Left lobe of liver (tissue), 2 donors: ENCODE results near the gene DHX15. TPM values are rescaled to one million over a fixed set of nuclear protein-coding genes. Genes with fewer than 3 reads are reported as not detected.

Source experiments
- ATAC-seq: fragments of 200-7000 bp; cut with Tn5 transposase; one replicate; pipeline ENCODE4 v1.9.1; 2020; ENCODE audit warnings: mild to moderate bottlenecking, moderate library complexity
- DNase-seq: peaks from one replicate; pipeline ENCODE4 v3.0.0-alpha.2; 2020; ENCODE audit warnings: low spot score
- total RNA-seq: library from RNA; stranded (reverse); gene quantifications from one replicate; pipeline ENCODE4 v1.2.1, GENCODE V29; 2021
- donor health status: DM: no; HTN: no; CAD: no; lungs with moderate emphysema.
- donor health status: DM: no; HTN: yes; CAD: no.

The DHX15 gene
- total RNA-seq, 1 donor from 2014 or later, result 29.2 TPM

DNA sequence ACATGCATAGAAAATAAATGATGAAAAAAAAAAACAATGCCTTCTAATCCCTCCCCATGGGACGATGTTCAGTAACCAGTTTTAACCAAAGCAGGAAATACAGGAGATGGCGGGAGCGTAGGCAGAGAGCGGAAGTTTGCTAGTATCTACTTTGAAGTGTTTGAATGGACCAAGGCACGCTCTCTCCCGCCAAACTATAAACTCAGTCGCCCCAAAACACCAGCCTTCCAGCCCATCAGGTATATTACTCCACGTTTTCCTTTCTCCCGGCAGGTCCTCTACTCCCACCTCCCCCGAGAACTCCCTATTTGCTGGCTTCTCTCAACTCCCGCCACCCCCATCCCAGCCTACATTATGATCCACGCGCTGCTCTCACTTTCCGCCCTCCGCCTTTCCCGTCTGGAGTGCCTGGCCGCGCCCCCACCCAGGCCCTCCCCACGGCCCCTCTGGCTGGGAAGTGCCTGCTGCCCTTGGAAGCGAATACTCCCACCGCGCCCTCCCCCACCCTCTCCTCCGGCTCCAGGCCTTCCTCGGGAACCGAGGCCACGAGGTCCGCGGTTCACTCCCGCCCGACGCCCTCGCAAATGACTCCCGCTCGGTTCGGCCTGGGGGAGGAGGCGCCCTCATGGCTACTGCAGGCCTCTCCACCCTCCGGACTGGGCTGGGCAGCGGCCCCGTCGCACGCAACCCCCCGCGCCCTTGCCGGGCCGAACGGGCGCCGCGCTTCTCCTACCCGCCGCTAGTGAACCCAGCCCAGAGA, 723 bp downstream of the DHX15 start:
- ATAC-seq (peak; percentile 50), DNase-seq (peak; percentile 55)

DNA sequence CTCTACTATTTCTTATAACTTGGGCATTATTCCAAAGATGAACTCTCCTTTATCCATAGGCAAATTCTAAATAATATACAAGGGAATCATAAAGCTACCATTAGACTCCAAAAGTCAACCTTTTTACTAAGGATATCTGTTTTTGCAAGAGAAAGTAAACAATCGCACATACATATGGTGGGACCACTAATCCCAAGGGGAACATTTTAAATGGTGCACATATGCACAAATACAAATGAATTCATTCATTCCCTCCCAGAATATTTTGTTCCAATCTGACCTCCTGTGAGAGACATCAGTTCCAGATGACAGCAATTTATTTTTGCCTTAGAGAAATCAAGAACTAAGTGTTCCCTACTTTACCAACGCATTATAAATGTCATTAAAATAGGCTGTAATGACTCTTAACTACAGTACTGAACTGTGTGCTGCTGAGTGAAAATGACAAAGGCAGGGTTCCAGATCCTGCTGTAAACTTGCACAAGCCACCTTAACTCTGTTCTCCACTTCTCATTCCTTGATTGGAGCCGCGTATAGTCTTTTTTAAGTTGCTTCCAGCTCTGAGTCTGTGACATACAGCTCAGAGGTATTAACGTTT, 2.0 kb downstream of the DHX15 start:
- ATAC-seq (no peak), DNase-seq (no peak)

DNA sequence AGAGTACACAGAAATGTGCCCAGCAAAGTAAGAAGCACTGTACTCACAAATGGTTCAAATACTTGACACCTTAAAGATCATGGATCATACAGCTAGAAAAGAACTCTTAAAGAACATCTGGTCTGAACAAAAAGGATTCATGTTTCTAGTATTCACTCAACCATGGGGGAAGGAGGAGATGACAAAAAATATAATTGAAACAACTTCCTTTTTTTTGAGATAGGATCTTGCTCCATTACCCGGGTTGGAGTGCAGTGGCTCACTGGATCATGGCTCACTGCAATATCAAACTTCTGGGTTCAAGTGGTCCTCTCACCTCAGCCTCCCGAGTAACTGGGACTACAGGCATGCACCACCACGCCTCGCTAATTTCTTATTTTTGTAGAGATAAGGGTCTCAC, 6.0 kb downstream of the DHX15 start:
- ATAC-seq, result no peak

DNA sequence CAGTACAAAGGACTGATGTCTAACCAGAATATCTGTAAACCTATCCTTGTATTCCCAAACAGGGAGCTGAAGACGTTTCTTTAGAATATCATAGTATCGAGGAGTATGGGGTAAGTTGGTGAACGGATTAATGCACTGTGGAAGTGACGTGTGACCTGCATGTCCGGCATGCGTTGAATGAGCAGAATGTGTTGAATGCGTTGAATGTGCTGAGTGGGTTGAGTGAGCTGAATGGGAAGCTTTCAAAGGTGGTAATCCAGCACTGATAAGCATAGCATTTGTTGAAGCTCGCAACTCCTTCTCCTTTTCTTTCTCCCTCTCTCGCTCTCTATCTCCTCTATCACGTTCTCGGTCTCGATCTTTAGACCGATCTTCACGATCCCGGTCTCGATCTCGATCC, 8.1 kb downstream of the DHX15 start:
- no peak for ATAC-seq
- no peak for DNase-seq

More for the DNA sequence above, 6.0 kb downstream of the DHX15 start:
- DNase-seq, result no peak

DNA sequence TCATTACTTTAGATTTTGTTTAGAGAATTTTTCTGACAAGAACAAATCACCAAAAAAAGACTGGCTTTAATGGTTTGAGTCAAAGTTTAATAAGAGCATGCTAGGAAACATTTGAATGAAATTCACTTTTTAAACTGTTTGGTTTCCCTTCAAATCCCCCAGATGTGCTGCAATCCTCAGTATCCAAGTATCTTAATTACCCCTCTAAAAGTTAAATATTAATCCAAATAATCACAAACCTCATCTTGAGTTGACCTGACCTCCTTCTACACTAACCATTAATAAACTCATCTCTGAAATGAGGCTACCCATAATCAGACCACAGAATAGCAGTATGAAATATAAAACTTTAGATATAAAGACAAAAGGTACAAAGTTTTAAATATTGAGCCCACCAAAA, 10.1 kb downstream of the DHX15 start:
- DNase-seq (no peak), ATAC-seq (peak; percentile 77)

DNA sequence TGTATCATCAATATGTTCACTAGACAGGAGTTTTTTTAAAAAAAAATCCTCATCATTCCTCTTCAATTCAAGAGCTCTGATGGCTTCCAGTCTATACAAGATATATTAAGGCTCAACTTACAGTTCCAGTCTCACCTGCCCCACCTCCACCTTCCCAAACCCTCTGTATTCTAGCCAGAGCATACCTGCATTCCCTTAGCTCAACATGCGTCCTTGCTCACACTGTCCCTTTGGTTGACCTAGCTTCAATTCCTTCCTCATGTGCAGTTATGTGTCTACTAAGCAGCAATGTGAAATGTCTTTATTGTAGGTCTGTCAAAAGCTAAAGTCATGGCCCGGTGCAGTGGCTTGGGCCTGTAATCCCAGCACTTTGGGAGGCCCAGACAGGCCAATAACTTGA, 10.8 kb downstream of the DHX15 start:
- ATAC-seq (no peak), DNase-seq (no peak)

DNA sequence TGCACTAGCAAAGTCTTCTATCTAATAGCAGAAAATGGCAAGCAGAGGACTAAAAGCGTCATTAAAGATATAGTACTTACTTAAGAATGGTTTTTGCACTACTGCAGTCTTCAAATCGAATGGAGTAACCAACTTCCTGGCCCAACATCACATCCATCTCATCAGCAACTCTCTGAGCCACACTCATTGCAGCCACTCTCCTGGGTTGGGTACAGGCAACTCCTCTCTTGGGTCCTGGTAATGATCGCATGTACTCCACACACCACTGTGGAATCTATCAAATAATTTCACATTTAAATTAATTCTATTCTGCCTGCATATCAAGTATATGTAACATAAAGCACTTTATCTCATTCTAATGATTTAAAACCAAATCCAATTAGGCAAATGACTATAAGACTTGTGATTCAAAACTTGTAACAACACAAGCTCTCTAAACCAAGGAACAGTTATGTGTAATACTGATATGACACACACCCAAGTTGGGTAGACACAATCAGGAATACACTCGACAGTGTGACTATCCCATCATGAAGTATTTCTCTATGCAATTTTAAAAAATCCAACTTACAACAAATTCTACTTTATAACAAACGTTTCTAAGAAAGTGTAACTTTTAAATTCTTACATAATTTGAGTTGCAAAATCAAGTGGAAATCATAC, 13.6 kb downstream of the DHX15 start:
- no peak for DNase-seq
- ATAC-seq, result no peak

DNA sequence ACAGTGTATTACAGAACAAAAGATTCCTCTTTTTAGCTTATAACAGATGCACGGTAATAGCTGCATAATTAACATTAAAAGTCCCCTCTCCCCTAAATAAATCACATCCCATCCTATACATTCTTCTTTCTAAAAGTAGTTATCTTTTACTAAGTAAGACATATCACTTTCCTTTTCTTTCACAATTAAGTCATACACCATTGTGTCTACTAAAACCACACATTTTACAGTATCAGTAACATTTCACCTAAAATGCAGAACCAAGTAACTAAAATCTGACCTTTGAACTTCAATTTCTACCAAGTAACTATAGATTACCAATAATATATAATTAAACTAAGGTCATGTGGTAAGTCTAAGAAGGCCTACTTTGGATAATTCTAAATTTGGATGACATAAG, 14.2 kb downstream of the DHX15 start:
- DNase-seq, result no peak
- no peak for ATAC-seq

DNA sequence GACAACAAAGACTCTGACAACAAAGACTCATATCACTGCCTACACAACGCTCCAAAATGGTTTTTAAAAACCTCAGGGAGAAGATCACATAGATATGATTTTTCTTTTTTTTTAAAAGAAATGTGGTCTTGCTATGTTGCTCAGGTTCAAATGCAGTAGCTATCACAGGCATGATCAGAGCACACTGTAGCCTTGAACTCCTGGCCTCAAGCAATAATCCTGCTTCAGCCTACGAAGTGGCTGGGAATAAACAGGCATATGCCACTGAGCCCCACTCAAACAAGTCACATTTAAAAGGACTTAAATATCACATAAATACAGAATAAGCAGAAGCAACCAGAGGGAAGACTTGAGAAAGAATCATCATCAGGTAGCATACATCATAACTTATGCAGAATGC, 14.7 kb downstream of the DHX15 start:
- ATAC-seq (peak; percentile 17), DNase-seq (no peak)

DNA sequence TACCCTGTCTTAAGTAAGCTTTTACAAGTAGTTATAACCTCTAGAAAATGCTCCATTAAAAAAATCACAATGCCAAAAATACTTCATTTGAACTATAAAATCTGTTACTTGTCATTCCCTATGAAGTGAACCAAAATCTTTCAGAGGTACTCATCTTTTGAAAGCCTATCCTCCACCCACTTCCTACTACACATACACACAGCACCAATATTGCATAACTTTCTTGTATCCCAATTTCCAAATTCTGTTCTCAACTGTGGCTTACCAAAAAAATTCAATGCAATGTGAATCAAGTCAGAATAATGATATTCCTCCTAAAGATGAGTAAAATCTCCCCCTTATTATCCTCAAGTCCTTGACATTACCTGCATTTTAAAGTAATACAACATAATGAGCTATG, 15.9 kb downstream of the DHX15 start:
- no peak for ATAC-seq
- no peak for DNase-seq

DNA sequence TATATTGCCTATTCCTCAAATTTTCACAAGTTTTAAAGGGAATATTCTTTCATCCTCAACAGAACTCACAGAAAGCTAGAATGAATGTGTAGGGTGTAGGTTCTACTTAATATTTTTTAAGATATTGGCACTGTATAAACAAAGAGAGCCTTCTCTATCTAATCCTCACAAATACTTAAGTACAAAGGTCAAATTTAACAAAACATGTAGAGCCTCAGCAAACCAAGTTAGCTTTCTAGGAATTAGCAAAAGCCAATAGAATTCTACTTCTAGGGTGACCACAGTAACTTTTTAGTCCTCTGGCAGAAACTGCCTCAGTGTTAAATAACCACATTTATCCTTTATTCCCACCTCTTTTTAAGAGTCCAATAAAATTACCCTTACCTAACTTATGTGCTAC, 19.3 kb downstream of the DHX15 start:
- no peak for ATAC-seq
- no peak for DNase-seq

DNA sequence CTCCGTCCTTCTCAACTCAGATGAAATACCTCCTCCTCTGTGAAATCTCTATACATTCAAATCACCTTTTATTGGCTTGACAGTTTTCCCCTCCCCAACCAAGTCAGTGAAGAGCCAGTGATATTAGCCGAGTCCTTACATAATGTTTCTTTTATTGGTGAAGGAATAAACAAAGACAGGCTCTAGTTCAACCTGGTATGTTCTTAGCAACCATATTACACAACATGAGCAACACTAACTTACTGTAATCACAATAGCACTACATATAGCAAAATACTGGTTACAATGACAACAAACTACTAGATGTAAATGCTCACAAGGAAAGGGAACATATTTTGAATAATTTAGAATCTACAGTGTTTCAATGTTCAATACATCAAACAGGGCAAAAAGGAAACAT, 19.9 kb downstream of the DHX15 start:
- no peak for DNase-seq
- no peak for ATAC-seq

DNA sequence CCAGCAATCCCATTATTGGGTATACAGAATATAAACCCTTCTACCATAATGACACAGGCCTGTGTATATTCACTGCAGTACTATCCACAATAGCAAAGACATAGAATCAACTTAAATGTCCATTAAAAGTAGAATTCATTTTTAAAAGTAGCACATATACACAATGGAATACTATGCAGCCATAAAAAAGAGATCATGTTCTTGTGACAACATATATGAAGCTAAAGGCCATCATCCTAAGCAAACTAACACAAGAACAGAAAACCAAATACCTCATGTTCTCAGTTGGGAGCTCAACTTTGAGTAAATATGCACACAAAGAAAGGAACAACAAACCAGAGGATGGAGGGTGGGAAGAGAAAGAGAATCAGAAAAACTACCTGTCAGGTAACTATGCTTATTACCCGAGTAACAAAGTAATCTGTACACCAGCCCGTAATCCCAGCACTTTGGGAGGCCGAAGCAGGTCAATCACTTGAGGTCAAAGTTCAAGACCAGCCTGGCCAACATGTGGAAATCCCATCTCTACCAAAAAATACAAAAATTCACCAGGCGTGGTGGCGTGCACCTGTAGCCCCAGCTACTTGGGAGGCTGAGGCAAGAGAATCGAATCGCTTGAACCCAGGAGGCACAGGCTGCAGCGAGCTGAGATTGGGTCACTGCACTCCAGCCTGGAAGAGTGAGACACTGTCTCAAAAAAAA, 22.8 kb downstream of the DHX15 start:
- ATAC-seq, result peak; percentile 70
- no peak for DNase-seq

DNA sequence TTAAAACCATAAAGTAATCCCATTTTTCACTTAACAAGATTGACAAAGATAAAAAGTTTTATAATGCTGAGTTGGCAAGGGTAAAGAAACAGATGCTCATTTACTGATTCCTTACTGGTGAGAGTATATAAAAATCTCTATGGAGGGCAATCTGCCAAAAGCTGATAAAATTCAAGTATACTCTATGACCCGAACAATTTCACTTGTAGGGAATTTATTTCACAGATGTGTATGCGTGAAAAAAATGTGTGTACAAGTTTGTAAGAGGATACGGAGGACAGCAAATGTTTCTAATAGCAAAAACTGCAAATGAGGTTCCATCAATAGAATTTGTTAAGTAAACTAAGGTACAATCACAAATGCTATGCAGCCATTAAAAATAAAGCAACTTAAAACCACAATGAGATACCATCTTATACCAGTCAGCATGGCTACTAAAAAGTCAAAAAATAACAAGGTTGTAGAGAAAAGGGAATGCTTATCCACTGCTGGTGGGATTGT, 23.4 kb downstream of the DHX15 start:
- no peak for ATAC-seq

DNA sequence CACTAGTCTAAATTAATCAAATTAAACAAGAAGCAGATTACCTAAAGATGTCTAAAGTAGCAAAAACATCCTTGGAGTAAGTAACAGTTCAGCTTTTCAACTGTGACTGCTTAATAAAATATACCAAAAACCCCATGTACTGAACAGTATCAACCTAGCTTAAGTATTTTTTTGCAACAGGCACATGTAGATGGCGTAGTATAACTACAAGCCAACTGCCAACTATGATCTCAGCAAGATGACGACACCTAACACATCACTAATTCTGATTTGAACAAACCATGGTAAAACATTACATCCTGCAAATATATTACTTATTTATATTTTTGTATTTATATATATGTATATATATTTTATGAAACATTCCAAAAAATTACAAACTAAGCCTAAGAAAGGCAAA, 24.5 kb downstream of the DHX15 start:
- DNase-seq (no peak), ATAC-seq (no peak)

More for the DNA sequence above, 23.4 kb downstream of the DHX15 start:
- no peak for DNase-seq

DNA sequence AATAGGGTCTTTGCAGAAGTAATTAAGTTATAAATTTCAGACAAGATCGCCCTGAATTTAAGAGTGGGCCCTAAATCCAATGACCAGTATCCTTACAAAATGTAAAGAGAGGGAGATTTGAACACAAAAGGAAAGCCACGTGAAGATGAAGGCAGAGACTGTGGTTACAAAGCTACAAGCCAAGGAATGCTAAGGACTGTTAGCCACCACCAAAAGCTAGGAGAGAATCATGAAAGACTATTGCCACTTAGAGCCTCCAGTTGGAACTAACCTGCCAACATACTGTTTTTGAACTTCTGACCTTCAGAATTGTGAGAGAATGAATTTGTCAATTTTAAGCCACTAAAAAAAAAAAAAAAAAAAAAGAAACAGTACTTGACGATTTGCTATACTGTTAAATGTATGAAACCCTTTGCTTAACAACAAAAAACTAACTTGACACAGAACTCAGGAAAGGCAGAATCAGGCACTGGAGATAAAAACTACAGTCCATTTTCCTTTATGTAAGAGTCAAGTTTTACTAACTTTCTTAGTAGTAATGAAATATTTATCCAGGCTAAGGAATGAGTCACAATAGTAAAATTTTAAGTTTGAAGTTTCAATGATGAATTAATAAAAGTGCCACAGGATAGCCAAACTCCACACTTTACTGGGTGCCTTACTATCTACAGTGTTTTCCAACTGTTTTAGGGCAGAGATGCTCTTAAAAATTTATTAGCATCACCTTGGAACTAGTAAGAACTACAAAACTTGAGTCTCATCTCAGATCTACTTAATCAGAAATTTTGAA, 25.1 kb downstream of the DHX15 start:
- no peak for DNase-seq
- peak; percentile 23 for ATAC-seq

DNA sequence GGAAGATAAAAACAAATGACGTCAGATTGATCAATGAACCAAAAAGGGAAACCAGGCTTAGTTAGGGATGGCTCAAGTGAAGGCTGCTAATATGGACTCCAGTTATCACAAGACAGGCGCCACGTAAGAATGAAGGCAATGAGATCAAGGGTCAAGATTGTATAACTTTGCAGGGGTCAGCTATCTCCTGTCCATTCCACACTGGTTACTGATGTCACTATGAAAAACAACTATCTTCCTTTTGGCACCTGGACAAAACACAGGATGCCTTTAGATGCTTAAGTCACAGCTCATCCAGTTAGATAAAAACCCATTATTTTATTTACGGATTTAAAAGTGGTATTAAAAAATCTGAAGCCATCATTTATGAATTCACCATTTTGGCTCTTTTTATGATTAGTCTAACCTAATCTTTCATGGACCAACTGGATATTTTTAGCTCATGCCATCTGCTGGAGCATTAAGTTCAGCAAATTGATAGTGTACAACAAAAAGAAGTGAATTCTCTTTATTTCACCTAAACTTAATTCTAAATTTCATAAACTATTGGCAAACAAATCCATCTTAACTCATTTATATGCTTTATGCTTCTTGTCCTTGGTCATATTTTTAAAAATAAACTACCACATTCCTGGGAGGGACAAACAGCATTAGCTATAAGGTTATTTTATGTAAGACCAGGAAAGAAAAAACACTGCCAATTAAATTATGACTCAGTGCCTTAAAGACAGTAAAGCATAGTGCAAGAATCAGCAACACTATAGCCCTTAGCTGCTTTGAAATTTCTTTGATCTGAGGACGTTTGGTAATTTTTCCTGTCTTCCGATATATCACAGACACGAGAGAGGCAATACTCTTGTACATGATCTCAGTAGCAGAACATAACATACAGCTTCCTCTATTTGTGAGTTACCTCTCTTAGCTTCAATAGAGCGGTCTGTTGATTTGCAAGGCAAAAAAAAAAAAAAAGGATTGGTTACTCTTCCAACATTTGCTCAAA, 27.0 kb downstream of the DHX15 start:
- DNase-seq (no peak), ATAC-seq (peak; percentile 23)

DNA sequence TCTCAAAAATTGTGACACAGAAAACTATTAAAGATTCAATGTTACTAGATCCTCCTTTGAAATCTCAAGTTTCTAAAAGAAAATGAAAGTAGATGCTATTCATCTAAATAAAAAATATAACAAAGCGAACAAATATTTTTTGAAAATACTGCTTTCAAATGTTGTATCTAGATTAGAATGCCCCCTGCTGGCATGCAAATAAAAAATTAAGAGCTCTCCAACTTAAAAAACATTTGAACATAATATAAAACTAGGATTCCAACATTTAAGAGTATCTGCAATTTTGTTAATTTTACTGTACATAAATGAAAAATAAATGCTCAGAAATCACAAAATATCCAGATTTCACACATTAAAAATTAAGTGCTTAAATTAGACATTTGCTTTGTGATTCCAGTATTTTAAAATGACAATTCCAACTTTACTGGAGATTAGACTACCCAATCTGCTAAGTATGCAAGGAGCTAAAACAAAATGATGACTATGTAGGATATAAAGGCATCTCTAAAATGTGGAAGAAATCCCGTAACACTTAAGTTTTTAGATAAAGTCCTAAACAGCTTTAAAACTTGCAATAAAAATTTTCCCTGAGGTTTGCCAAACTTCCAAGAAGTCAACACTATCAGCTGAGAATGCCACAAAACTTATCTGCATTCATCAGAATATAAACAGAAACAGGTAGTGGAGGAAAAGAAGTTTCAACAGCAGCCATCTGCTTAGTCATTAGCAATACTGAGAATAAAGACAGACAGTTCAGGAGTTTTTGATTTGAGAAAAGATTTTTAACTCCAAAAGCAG, 32.7 kb downstream of the DHX15 start:
- no peak for DNase-seq
- ATAC-seq, result peak; percentile 35
